ENCODE measurements around the gene CX3CR1. TPM values are rescaled to one million over a fixed set of nuclear protein-coding genes. Genes with fewer than 3 reads are reported as not detected.

Gene CX3CR1
- total RNA-seq, 1 donor from 2014 or later, result 0.26 TPM

GRCh38 chr3:39296197-39297077 is 16.6 kb upstream of the CX3CR1 start:
- Mint-ChIP-seq H3K4me3 (no peak overlapping the region), H3K36me3 (ENCODE audit: low read depth) (peaks cover 2% of the 10 kb centered on the region), H3K27me3 (ENCODE audit: low read depth) (peaks cover 14% of the 10 kb centered on the region), H3K4me1 (peaks cover 17% of the 10 kb centered on the region), H3K9me3 (peaks cover 8% of the 10 kb centered on the region), H3K27ac (ENCODE audit: unreplicated experiment) (peak overlapping the region; percentile 57)
- no peak for TF ChIP-seq CTCF (conservative IDR thresholded peaks at IDR 0.05)
- no peak for DNase-seq (ENCODE audit: low read depth, low spot score)

- H3K27me3 Mint-ChIP-seq (ENCODE audit: low read depth), result peaks cover 9% of the 10 kb centered on the region
- peaks cover 17% of the 10 kb centered on the region for H3K4me1 Mint-ChIP-seq
- peaks cover 4% of the 10 kb centered on the region for H3K9me3 Mint-ChIP-seq
- no peak overlapping the region for H3K4me3 Mint-ChIP-seq
- no peak for DNase-seq (ENCODE audit: low read depth, low spot score)
- TF ChIP-seq CTCF (conservative IDR thresholded peaks at IDR 0.05), result no peak
- peaks cover 2% of the 10 kb centered on the region for H3K36me3 Mint-ChIP-seq (ENCODE audit: low read depth)
- H3K27ac Mint-ChIP-seq (ENCODE audit: unreplicated experiment), result peak overlapping the region; percentile 93
These were observed 15.4 kb upstream of the CX3CR1 start for GRCh38 chr3:39295184-39295775.

GRCh38 chr3:39294446-39295183 is 14.8 kb upstream of the CX3CR1 start:
- H3K27ac Mint-ChIP-seq (ENCODE audit: unreplicated experiment), result peak overlapping the region; percentile 93
- H3K36me3 Mint-ChIP-seq (ENCODE audit: low read depth), result no peaks in the 10 kb centered on the region
- H3K4me3 Mint-ChIP-seq, result no peak overlapping the region
- peaks cover 17% of the 10 kb centered on the region for H3K4me1 Mint-ChIP-seq
- H3K9me3 Mint-ChIP-seq, result no peaks in the 10 kb centered on the region
- no peak for DNase-seq (ENCODE audit: low read depth, low spot score)
- H3K27me3 Mint-ChIP-seq (ENCODE audit: low read depth), result peaks cover 4% of the 10 kb centered on the region
- TF ChIP-seq CTCF (conservative IDR thresholded peaks at IDR 0.05), result no peak

GRCh38 chr3:39292961-39293360 is 13.1 kb upstream of the CX3CR1 start:
- Mint-ChIP-seq H3K27me3 (ENCODE audit: low read depth) (no peaks in the 10 kb centered on the region), H3K4me1 (peaks cover 17% of the 10 kb centered on the region), H3K9me3 (no peaks in the 10 kb centered on the region), H3K27ac (ENCODE audit: unreplicated experiment) (no peak overlapping the region), H3K36me3 (ENCODE audit: low read depth) (no peaks in the 10 kb centered on the region), H3K4me3 (no peak overlapping the region)
- no peak for TF ChIP-seq CTCF (conservative IDR thresholded peaks at IDR 0.05)
- no peak for DNase-seq (ENCODE audit: low read depth, low spot score)

GRCh38 chr3:39291903-39292329 is 12.1 kb upstream of the CX3CR1 start:
- DNase-seq (ENCODE audit: low read depth, low spot score), result peak; percentile 83
- Mint-ChIP-seq H3K27ac (ENCODE audit: unreplicated experiment) (no peak overlapping the region), H3K36me3 (ENCODE audit: low read depth) (no peaks in the 10 kb centered on the region), H3K27me3 (ENCODE audit: low read depth) (no peaks in the 10 kb centered on the region), H3K9me3 (no peaks in the 10 kb centered on the region), H3K4me1 (peaks cover 17% of the 10 kb centered on the region), H3K4me3 (no peak overlapping the region)
- TF ChIP-seq CTCF (conservative IDR thresholded peaks at IDR 0.05), result peak; percentile 89
